Skeletal muscle satellite cell (primary cell): ENCODE data around the gene ENTHD1.

ENCODE experiments used
- H3K27me3 ChIP-seq: 2 replicates; pipeline ENCODE4 v1.7.0; 2013; ENCODE audit warnings: low read length; ENCODE audit not compliant: control insufficient read depth, insufficient read depth
- H3K36me3 ChIP-seq: 2 replicates; pipeline ENCODE4 v1.7.0; 2013; ENCODE audit warnings: mild to moderate bottlenecking, control low read depth, low read length; ENCODE audit not compliant: insufficient read depth
- H3K4me1 ChIP-seq: 2 replicates; pipeline ENCODE4 v1.7.0; 2013; ENCODE audit warnings: low read length; ENCODE audit not compliant: control insufficient read depth, insufficient read depth
- H3K4me2 ChIP-seq: 2 replicates; pipeline ENCODE4 v1.7.0; 2013; ENCODE audit warnings: mild to moderate bottlenecking, low read length
- H3K4me3 ChIP-seq: 2 replicates; pipeline ENCODE4 v1.7.0; 2013; ENCODE audit warnings: low read length
- H3K9ac ChIP-seq: 2 replicates; pipeline ENCODE4 v1.7.0; 2013; ENCODE audit warnings: mild to moderate bottlenecking, low read depth, low read length, moderate library complexity
- H3K9me3 ChIP-seq: replicated peaks from 2 replicates; pipeline ENCODE4 v1.7.0; 2013; ENCODE audit warnings: mild to moderate bottlenecking, control low read depth, low read length

ENTHD1 gene

DNA sequence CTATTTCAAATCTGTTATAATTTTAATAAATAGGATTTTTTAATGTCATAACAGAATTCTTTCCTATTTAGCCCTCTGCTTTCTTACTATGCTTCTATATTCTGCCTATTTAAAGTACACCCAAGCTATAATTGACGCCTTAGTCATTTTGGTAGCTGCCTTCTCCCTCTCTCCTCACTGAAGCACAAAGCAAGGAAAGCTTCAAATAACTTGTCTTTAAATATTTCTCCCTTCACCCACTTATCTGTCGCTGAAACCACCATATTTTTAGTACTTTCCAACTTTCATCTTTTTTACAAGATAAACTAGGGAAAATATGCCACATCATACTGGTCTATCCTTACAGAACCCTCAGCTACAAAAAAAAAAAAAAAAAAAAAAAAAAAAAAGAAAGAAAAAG, 127.9 kb downstream of the ENTHD1 start:
- no peaks in the 10 kb centered on the region for H3K36me3 ChIP-seq
- no peaks in the 10 kb centered on the region for H3K9me3 ChIP-seq
- H3K4me2 ChIP-seq = no peak overlapping the region
- H3K9ac ChIP-seq = no peak overlapping the region
- peaks cover 74% of the 10 kb centered on the region for H3K27me3 ChIP-seq
- H3K4me1 ChIP-seq = no peaks in the 10 kb centered on the region
- H3K4me3 ChIP-seq = no peak overlapping the region

GRCh38 chr22:39765046-39765445, 128.5 kb downstream of the ENTHD1 start:
- H3K27me3 ChIP-seq = peaks cover 71% of the 10 kb centered on the region
- H3K36me3 ChIP-seq = no peaks in the 10 kb centered on the region
- H3K4me3 ChIP-seq = no peak overlapping the region

DNA sequence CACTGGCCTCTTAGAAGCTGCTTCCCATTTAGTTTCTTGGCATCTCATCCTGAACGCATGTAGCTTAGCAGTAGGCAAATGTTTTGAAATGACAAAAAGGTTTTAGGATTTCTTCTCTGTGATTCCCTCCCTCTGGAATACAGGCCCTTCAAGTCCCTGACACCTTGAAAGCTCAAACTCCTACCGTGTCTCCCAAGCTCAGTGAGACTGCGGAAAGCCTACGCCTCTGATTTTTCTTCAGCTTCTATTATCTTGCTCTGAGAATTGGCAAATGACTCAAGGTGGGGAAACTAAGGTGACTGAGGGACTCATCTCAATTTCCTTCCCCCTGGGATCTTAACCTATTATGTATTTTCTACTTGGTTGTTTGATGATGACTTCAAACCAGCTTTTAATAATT, 130.3 kb downstream of the ENTHD1 start:
- H3K4me3 ChIP-seq = no peak overlapping the region
- no peak overlapping the region for H3K4me2 ChIP-seq
- no peaks in the 10 kb centered on the region for H3K36me3 ChIP-seq
- H3K9me3 ChIP-seq = no peaks in the 10 kb centered on the region
- no peak overlapping the region for H3K9ac ChIP-seq
- no peaks in the 10 kb centered on the region for H3K4me1 ChIP-seq
- peaks cover 63% of the 10 kb centered on the region for H3K27me3 ChIP-seq

More at GRCh38 chr22:39765046-39765445, 128.5 kb downstream of the ENTHD1 start:
- no peaks in the 10 kb centered on the region for H3K4me1 ChIP-seq
- H3K9me3 ChIP-seq = no peaks in the 10 kb centered on the region
- no peak overlapping the region for H3K9ac ChIP-seq
- no peak overlapping the region for H3K4me2 ChIP-seq

DNA sequence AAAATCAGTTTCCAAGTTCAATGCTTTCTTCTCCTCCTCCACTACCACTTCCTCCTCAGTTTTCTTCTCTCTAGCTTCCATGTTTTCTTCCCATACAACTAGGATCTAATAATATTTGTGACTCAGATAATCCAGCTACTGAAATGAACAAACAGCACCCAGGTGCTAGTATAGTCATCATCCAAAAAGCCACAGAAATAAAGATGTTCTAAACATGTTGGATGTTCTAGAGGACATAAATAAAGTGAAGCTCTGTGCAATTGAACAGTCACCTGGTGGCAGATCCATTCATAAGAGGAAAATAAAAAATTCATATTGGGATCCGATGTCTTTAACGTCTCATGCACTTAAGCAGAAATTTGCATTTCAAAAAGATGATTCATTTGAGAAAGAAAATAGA, 142.8 kb downstream of the ENTHD1 start:
- Histone ChIP-seq H3K4me3 (no peak overlapping the region), H3K9ac (no peak overlapping the region), H3K36me3 (no peaks in the 10 kb centered on the region), H3K9me3 (no peaks in the 10 kb centered on the region), H3K4me2 (no peak overlapping the region), H3K4me1 (no peaks in the 10 kb centered on the region), H3K27me3 (peaks cover 69% of the 10 kb centered on the region)

DNA sequence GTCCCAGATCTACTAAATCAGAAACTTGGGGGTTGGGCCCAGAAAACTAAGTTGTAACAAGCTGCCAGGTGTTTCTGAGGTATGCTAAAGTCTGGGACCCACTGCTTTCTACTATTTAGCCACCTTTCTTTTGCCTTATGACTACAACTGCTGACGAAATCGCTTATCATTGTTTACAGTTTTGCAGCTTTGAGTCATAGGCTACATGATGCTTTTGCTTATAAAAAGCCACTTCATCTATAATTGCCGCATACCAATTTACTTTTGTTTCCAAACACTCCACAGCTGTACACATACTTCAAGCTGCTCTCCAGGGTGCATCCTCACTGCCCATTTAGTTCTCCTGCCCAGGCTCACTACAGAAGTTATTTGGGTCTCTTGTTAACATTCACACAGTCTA, 144.7 kb downstream of the ENTHD1 start:
- H3K36me3 ChIP-seq = no peaks in the 10 kb centered on the region
- peaks cover 69% of the 10 kb centered on the region for H3K27me3 ChIP-seq
- H3K4me1 ChIP-seq = no peaks in the 10 kb centered on the region
- no peak overlapping the region for H3K9ac ChIP-seq
- no peak overlapping the region for H3K4me2 ChIP-seq
- H3K9me3 ChIP-seq = no peaks in the 10 kb centered on the region
- H3K4me3 ChIP-seq = no peak overlapping the region

- no peak overlapping the region for H3K4me3 ChIP-seq
- no peak overlapping the region for H3K4me2 ChIP-seq
- H3K36me3 ChIP-seq = no peaks in the 10 kb centered on the region
- no peak overlapping the region for H3K9ac ChIP-seq
- H3K9me3 ChIP-seq = no peaks in the 10 kb centered on the region
- no peaks in the 10 kb centered on the region for H3K4me1 ChIP-seq
- peaks cover 66% of the 10 kb centered on the region for H3K27me3 ChIP-seq
Measured at GRCh38 chr22:39746600-39747262, 146.8 kb downstream of the ENTHD1 start.

DNA sequence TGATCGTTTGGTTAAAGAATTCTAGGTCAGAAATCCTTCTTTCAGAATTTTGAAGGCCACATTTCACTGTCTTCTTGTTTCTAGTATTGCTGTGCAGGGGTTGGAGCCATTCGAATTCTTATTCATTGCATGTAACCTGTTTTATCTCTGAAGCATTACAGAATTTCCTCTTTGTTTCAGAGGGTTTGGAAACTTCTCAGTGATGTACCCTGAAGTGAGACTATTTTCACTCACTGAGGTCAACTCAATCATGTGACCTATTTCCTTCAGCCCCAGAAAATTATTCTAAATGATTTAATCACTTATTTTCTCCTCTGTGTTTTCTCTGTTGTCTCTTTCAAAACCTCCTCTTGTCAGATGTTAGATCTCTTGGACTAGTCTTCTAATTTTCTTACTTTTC, 147.8 kb downstream of the ENTHD1 start:
- H3K9ac ChIP-seq = no peak overlapping the region

DNA sequence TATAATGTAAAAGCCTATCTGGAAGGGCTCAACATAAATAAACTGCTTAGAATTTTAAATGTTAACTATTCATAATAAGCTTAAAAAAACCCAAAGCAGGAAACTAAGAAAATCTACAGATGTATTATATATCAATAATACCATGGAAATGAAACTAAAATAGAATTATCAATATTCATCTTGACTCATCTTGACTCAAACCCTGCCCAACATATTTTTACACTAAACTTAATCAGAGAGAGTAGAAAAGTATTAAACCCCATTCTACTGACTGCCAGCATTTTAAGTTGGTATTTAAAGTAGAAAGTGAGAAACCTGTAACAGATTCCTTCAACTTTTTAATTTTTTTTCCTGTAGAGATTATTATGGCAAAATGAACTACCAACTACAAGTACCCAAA, 149.2 kb downstream of the ENTHD1 start:
- H3K27me3 ChIP-seq = peaks cover 50% of the 10 kb centered on the region
- no peak overlapping the region for H3K9ac ChIP-seq
- no peak overlapping the region for H3K4me3 ChIP-seq
- H3K4me1 ChIP-seq = no peaks in the 10 kb centered on the region
- H3K9me3 ChIP-seq = no peaks in the 10 kb centered on the region
- H3K4me2 ChIP-seq = no peak overlapping the region
- no peaks in the 10 kb centered on the region for H3K36me3 ChIP-seq

More for the DNA sequence above, 147.8 kb downstream of the ENTHD1 start:
- Histone ChIP-seq H3K4me1 (no peaks in the 10 kb centered on the region), H3K9me3 (no peaks in the 10 kb centered on the region), H3K27me3 (peaks cover 64% of the 10 kb centered on the region), H3K36me3 (no peaks in the 10 kb centered on the region), H3K4me2 (no peak overlapping the region), H3K4me3 (no peak overlapping the region)

- H3K4me2 ChIP-seq = no peak overlapping the region
- H3K36me3 ChIP-seq = no peaks in the 10 kb centered on the region
- H3K4me1 ChIP-seq = no peaks in the 10 kb centered on the region
- H3K9me3 ChIP-seq = no peaks in the 10 kb centered on the region
- no peak overlapping the region for H3K4me3 ChIP-seq
- H3K27me3 ChIP-seq = peaks cover 50% of the 10 kb centered on the region
- no peak overlapping the region for H3K9ac ChIP-seq
Measured at GRCh38 chr22:39743935-39744334, 149.6 kb downstream of the ENTHD1 start.

- no peaks in the 10 kb centered on the region for H3K36me3 ChIP-seq
- H3K4me3 ChIP-seq = no peak overlapping the region
- no peaks in the 10 kb centered on the region for H3K9me3 ChIP-seq
- H3K4me1 ChIP-seq = no peaks in the 10 kb centered on the region
- H3K4me2 ChIP-seq = no peak overlapping the region
- H3K27me3 ChIP-seq = peaks cover 55% of the 10 kb centered on the region
- H3K9ac ChIP-seq = no peak overlapping the region
Measured at GRCh38 chr22:39739338-39740027, 154.1 kb downstream of the ENTHD1 start.

GRCh38 chr22:39738746-39739145, 154.8 kb downstream of the ENTHD1 start:
- no peak overlapping the region for H3K9ac ChIP-seq

DNA sequence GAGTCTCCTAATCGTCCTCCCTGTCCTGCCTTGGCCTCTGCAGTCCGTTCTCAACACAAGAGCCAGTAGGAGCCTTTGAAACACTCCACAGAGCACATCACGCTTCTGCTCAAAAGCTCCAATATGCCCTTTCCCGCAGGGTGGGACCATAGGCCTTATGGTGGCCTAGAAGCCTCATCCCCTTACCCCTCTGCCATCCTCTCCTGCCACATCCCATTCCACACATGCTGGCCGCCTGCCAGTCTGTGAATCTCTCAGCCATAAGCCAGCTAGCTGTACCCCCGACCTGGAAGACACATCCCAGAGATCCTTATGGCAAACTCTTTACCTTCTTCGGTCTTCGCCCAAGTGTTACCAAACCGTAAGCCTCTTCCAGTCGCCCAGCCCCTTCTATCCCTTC, 157.8 kb downstream of the ENTHD1 start:
- no peak overlapping the region for H3K9ac ChIP-seq
- no peak overlapping the region for H3K4me2 ChIP-seq
- H3K36me3 ChIP-seq = no peaks in the 10 kb centered on the region
- H3K4me3 ChIP-seq = no peak overlapping the region
- no peaks in the 10 kb centered on the region for H3K4me1 ChIP-seq
- H3K9me3 ChIP-seq = no peaks in the 10 kb centered on the region
- peaks cover 45% of the 10 kb centered on the region for H3K27me3 ChIP-seq

More at GRCh38 chr22:39738746-39739145, 154.8 kb downstream of the ENTHD1 start:
- Histone ChIP-seq H3K4me3 (no peak overlapping the region), H3K9me3 (no peaks in the 10 kb centered on the region), H3K4me2 (no peak overlapping the region), H3K27me3 (peaks cover 47% of the 10 kb centered on the region), H3K4me1 (no peaks in the 10 kb centered on the region), H3K36me3 (no peaks in the 10 kb centered on the region)
